ENCODE data around the gene CPNE1.
"Not testable (repeated sequence)": the region's sequence is repeated elsewhere in the genome, so short reads cannot be mapped to it uniquely, and the experiment has no call there.

Gene CPNE1

GRCh38 chr20:35664466-35665206 is at the start of gene CPNE1, which contains the start of gene RBM12:
TSS of gene CPNE1 (minus strand) at chr20:35664900. CDS start at chr20:35632923, 31,977 bp downstream.
TSS of gene RBM12 (minus strand) at chr20:35664900. CDS start at chr20:35655322, 9,578 bp downstream.
- TF ChIP-seq, protein P1, sequence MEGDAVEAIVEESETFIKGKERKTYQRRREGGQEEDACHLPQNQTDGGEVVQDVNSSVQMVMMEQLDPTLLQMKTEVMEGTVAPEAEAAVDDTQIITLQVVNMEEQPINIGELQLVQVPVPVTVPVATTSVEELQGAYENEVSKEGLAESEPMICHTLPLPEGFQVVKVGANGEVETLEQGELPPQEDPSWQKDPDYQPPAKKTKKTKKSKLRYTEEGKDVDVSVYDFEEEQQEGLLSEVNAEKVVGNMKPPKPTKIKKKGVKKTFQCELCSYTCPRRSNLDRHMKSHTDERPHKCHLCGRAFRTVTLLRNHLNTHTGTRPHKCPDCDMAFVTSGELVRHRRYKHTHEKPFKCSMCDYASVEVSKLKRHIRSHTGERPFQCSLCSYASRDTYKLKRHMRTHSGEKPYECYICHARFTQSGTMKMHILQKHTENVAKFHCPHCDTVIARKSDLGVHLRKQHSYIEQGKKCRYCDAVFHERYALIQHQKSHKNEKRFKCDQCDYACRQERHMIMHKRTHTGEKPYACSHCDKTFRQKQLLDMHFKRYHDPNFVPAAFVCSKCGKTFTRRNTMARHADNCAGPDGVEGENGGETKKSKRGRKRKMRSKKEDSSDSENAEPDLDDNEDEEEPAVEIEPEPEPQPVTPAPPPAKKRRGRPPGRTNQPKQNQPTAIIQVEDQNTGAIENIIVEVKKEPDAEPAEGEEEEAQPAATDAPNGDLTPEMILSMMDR (IDR thresholded peaks at IDR 0.05; ENCODE audit: unreplicated experiment in 3 of 3): no peak
- Mint-ChIP-seq H3K4me1 (peaks cover 44% of the 10 kb centered on the region), H3K27me3 (ENCODE audit: low read depth) (peaks cover 3% of the 10 kb centered on the region), H3K36me3 (ENCODE audit: low read depth) (peaks cover 17% of the 10 kb centered on the region), H3K4me3 (peak within 1 kb of the TSS; percentile 95 to 100 (median 97)), H3K27ac (peak within 1 kb of the TSS; percentile 96 to 100 (median 99)), H3K9me3 (no peaks in the 10 kb centered on the region)

GRCh38 chr20:35714127-35714526 is 49.4 kb upstream of the CPNE1 start:
- Mint-ChIP-seq H3K4me1 (peaks cover 6% of the 10 kb centered on the region), H3K9me3 (no peaks in the 10 kb centered on the region), H3K27ac (no peak overlapping the region), H3K36me3 (ENCODE audit: low read depth) (peaks cover 80% of the 10 kb centered on the region), H3K27me3 (ENCODE audit: low read depth) (no peaks in the 10 kb centered on the region), H3K4me3 (no peak overlapping the region)
- TF ChIP-seq, protein P1 (IDR thresholded peaks at IDR 0.05; ENCODE audit: unreplicated experiment in 3 of 3): no peak

DNA sequence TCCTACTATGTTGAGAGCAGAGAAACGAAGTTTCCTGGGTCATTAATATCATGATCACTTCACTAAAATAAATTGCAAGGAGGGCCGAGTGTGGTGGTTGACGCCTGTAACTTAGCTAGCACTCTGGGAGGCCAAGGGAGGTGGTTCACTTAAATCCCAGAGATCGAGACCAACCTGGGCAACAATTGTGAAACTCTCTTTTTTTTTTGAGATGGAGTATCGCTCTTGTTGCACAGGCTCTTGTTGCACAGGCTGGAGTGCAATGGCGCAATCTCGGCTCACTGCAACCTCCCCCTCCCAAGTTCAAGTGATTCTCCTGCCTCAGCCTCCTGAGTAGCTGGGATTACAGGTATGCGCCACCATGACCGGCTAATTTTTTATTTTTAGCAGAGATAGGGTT is 48.4 kb upstream of the CPNE1 start:
- not testable (repeated sequence) for H3K4me1 Mint-ChIP-seq; H3K27ac Mint-ChIP-seq; H3K4me3 Mint-ChIP-seq; H3K27me3 Mint-ChIP-seq (ENCODE audit: low read depth); H3K9me3 Mint-ChIP-seq
- H3K36me3 Mint-ChIP-seq (ENCODE audit: low read depth): peaks cover 80% of the 10 kb centered on the region

GRCh38 chr20:35711588-35712209 is 47.0 kb upstream of the CPNE1 start:
- TF ChIP-seq, protein P1 (IDR thresholded peaks at IDR 0.05; ENCODE audit: unreplicated experiment in 3 of 3): no peak
- Mint-ChIP-seq H3K4me1 (peaks cover 6% of the 10 kb centered on the region), H3K36me3 (ENCODE audit: low read depth) (peaks cover 77% of the 10 kb centered on the region), H3K9me3 (no peaks in the 10 kb centered on the region), H3K27me3 (ENCODE audit: low read depth) (no peaks in the 10 kb centered on the region), H3K4me3 (no peak overlapping the region), H3K27ac (no peak overlapping the region)

DNA sequence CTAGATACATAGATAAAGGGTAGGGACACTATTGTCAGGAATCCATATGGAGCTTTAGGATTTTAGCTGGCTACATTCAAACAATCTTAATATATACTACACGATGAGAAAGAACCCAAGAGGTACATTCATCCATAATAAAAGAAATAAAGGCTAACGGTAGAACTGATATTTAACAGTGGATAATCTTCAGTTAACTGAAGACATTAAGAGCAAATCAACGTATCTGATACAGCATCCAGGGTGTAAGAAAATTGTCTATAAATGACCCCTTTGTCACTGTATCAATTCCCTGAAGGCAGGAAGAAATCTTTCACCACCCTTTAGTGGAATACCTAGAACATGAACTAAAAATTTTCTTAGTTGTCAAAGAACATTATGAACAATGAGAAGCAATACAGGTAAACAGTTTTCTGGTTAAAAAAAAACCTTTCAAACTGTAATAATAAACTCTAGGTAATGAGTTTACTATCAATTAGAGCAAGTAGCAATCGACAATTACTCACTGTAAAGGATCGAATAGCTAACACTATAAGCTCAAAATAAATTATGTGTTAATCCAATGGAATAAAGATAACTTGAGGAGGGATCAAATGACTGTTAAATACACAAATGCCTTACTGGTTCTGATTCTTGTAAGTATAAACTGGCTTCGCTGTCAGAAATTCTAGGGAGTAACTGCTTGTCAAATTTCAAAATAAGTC is 46.3 kb upstream of the CPNE1 start:
- Mint-ChIP-seq H3K4me1 (peaks cover 6% of the 10 kb centered on the region), H3K27me3 (ENCODE audit: low read depth) (no peaks in the 10 kb centered on the region), H3K27ac (peak overlapping the region in 1 of 3 experiments; percentile 32), H3K9me3 (no peaks in the 10 kb centered on the region), H3K36me3 (ENCODE audit: low read depth) (peaks cover 73% of the 10 kb centered on the region), H3K4me3 (no peak overlapping the region)
- TF ChIP-seq, protein P1 (IDR thresholded peaks at IDR 0.05; ENCODE audit: unreplicated experiment in 3 of 3): no peak

- no peak overlapping the region for H3K27ac Mint-ChIP-seq
- H3K9me3 Mint-ChIP-seq: no peaks in the 10 kb centered on the region
- H3K36me3 Mint-ChIP-seq (ENCODE audit: low read depth): peaks cover 73% of the 10 kb centered on the region
- H3K4me1 Mint-ChIP-seq: peaks cover 6% of the 10 kb centered on the region
- TF ChIP-seq, protein P1 (IDR thresholded peaks at IDR 0.05; ENCODE audit: unreplicated experiment in 3 of 3): no peak
- H3K4me3 Mint-ChIP-seq: no peak overlapping the region
- no peaks in the 10 kb centered on the region for H3K27me3 Mint-ChIP-seq (ENCODE audit: low read depth)
Observed at GRCh38 chr20:35710039-35710438, 45.3 kb upstream of the CPNE1 start.
